T-helper 1 cell (primary cell): ENCODE measurements around the gene SIN3A.
"Not testable (repeated sequence)": the region's sequence is repeated elsewhere in the genome, so short reads cannot be mapped to it uniquely, and the experiment has no call there.

Experiments used
- DNase-seq, 5 donors: peaks; one replicate each; pipeline ENCODE4 v3.0.0-alpha.2; 2012 to 2020
- total RNA-seq, 4 donors: gene quantifications; one replicate each; lab custom pipeline; 2026; lab: John Stamatoyannopoulos, UW

The SIN3A gene
- total RNA-seq = 124 to 164 (median 151) reads per million in 4 donors

GRCh38 chr15:75451674-75452363 is at the start of gene SIN3A:
Gene SIN3A, minus strand, starts transcription at chr15:75451690. Its CDS starts 21,315 bp downstream, at chr15:75430375.
- peak; percentile 96 to 100 (median 100) for DNase-seq

DNA sequence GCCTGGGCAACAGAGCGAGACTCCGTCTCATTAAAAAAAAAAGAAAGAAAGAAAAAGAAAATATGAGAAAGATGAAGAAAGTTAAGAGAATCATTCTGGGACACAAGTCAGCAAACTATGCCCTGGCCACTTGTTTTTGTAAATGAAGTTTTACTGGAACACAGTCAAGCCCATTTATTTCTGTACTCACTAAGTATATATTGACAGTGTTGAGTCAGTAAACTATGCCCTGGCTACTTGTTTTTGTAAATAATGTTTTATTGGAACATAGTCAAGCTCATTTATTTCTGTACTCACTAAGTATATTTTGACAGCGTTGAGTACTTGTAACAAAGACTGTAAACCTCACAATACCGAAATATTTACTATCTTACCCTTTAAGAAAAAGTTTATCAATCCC is 42.2 kb upstream of the SIN3A start:
- DNase-seq = no peak

- no peak for DNase-seq
These were observed 32.5 kb upstream of the SIN3A start for GRCh38 chr15:75483961-75484360.

DNA sequence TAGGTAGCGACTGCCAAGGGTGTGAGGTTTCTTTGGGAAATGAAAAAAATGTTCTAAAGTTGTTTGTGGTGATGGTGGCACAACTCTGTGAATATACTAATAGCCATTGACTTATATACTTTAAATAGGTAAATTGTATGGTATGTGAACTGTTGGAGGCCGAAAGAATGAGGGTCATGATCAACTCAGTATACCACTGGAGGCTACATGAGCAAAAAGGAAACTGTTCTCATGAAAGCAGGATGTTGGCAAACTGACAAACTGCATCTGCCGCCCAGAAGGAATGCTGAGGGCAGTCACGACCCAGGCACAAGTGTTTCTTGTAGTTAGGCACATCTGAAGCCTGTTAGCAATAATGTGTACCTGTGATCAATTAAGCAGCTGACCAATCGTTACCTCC is 32.1 kb upstream of the SIN3A start:
- DNase-seq = not testable (repeated sequence)

GRCh38 chr15:75483106-75483505 is 31.6 kb upstream of the SIN3A start:
- no peak for DNase-seq

- DNase-seq = not testable (repeated sequence)
These were observed 29.0 kb upstream of the SIN3A start for GRCh38 chr15:75480463-75480862.

- no peak for DNase-seq
These were observed 28.2 kb upstream of the SIN3A start for GRCh38 chr15:75479670-75480069.

DNA sequence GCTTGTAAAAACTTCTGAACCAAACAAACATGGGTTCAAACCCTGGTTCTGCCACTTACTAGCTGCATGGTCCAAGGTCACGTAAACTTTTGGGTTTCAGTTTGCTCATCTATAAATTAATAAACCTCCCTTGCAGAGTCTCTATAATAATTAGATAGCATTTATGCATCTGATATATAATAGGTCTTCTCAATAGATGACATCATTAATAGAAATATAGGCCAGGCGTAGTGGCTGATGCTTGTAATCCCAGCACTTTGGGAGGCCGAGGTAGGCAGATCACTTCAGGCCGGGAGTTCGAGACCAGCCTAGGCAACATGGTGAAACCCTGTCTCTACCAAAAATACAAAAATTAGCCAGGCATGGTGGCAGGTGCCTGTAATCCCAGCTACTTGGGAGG is 25.6 kb upstream of the SIN3A start:
- not testable (repeated sequence) for DNase-seq

DNA sequence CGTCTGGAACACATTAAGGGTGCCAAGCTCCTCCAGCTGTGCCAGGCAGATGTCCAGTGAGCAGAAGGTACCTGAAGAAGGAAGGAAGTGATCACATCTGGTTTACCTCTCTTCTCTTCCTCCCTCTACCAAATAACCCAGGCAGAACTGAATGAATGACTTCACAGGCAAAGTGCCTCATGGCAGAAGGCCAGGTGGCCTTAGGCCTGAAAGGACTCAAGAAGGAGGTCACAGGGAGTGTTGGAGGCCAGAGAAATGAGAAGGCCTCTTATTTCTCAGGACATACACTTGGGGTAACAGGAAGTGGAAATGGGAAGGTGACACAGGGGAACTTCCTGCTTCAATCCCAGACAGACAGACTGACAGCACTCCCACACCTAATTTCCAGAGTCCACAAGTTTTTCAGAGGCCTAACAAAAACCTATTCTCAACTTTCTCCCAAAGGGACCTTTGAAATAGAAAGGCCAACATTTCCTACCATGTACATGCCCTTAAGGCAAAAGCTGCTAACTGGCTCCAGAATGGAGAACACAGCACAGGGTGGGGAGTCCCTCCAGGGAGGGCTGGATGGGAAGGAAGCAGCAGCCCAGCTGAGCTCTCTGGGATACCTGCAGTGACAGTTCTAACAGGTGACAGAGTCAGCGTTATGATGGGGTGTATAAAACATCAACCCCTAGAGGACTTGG is 17.6 kb upstream of the SIN3A start:
- no peak for DNase-seq

DNA sequence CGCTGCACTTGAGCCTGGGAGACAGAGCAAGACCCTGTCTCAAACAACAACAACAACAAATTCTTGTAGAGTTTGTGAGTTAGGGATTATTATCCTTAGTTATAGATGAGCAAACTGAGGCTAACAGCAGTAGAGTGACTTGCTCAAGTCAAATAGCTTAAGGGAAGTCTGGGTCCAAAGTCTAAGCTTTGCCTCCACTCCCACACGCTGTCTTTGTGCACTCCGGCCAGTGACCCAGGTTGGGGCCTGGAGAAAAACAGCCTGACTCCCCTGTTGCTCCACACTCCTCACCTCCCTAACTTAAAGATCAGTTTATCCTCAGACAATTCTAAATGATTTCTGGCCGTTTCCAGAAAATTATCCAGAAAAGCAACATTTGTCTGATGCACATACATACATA is 9.2 kb upstream of the SIN3A start:
- no peak for DNase-seq

GRCh38 chr15:75459581-75459980 is 8.1 kb upstream of the SIN3A start:
- DNase-seq = no peak

DNA sequence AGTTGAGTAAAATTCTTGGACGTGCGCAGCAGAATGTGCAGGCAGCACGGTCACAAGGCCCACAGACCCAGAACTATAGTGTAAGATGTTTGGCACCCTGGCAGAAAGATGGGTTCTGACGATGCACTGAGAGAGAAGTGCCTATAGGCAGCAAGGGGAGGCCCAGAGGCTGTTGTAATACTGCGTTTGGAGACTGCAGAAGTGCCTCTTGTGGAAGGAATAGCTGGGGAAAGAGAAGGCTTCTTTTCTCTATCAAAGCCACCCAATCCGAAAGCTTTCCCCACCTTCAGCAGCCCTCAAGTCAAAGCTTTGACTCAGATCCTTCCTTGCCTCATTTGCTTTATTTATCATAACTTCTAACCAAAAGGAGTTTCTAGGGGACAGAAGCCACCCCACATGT is 5.2 kb upstream of the SIN3A start:
- DNase-seq = no peak

DNA sequence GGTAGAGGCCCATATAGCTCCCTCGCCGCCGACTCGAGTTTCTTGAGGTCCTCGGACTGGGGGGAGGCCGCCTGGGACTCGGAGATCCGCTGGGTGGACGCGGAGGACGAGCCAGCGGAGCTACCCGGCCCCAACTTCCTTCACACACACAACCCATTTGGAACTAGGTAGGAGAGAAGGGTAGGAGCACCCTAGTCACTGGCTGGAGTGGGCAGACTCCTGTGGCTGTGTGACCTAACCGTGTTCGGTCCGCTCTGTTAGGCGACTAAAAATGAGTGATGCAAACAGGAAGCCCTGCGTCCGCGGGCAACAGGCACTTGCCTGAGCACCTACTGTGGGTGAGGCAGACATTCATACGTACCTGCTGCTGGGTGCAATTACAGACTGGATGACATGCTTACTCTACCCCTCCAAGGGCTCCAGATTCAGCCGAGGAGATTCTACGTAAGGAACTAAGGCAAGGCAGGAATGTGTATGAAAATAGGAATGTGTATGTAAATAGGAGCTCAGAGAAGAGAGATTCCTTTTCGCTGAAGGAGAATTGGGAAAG is 4.6 kb upstream of the SIN3A start:
- peak; percentile 16 to 84 (median 38) for DNase-seq

GRCh38 chr15:75455424-75455981 is 4.0 kb upstream of the SIN3A start:
- DNase-seq = peak; percentile 77 to 87 (median 83)

- DNase-seq = peak; percentile 76 to 83 (median 81)
These were observed 3.2 kb upstream of the SIN3A start for GRCh38 chr15:75454471-75455378.

DNA sequence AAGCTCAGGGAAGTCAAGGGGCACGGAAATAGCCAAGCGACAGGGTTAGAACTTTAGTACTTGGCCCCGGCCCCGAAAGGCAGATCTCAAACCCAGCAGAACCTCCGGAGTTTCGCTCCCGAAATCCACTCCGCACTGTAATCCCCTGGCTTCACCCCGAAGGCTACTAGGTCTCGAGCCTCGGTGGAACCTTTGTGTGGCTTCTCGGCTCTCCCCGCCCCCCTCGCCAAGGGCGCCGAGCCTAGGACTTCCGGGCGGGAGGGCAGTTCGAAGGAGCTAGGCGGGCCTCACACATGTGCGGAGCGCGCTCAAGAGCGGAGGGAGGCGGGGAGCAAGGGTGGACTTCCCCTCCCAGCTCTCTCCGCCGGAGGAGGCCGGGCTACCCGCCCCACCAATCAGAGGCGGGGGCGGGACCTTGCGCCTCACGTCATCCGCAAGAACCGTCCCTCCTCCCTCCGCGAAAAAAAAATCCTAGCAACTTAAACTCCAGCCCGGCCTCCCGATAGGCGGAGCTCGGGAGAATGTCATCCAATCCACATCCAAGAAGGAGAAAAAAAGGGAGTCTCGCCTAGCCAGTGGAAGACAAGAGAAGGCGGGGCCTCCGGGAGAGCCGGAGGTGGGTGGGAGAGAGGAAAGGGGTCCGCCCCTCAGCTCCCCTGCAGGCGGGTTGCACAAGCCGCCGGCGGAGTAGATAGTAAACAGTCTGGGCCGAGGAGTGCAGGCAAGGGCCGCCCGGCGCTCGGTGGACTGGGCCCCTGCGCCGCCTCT is 2.4 kb upstream of the SIN3A start:
- peak; percentile 95 to 100 (median 96) for DNase-seq

- DNase-seq = peak; percentile 15 to 52 (median 31)
These were observed 1.6 kb upstream of the SIN3A start for GRCh38 chr15:75452865-75453702.

GRCh38 chr15:75452364-75452864 is 924 bp upstream of the SIN3A start:
- DNase-seq = peak; percentile 59 to 87 (median 73)

DNA sequence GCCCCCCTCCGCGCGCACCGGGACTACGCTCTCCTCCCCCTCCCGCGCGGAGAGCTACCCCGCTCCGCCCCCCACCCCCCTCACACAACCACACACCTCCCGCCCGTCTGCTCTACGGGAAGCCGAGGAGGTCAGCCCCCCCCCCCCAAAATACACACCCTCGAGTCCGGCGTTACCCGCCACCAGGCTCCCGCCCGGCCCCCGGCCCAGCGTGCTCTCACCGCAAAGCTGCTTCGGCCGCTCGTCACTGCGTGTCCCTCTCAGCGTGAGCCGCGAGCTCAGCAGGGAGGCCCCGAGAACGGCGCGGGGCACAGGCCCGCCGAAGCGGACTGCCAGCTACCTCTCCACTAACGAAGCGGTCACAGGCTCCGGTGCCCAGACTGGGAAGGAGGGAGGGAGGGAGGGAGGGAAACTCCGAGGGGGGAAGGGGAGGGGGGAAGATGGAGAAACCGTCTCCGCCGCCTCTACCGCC is 252 bp downstream of the SIN3A start:
- no peak for DNase-seq
